ENCODE measurements around the gene XRCC2.

The XRCC2 gene

GRCh38 chr7:152608208-152608607 lies 67.7 kb downstream of the XRCC2 start:
- FAIRE-seq, result no peak

- no peak for FAIRE-seq
Observed at GRCh38 chr7:152607007-152607406, 68.9 kb downstream of the XRCC2 start.

- FAIRE-seq, result no peak
Observed at GRCh38 chr7:152602962-152603361, 73.0 kb downstream of the XRCC2 start.

- no peak for FAIRE-seq
Observed at GRCh38 chr7:152601305-152601798, 74.6 kb downstream of the XRCC2 start.

GRCh38 chr7:152600266-152600665 lies 75.7 kb downstream of the XRCC2 start:
- FAIRE-seq, result no peak

GRCh38 chr7:152597507-152597906 lies 78.4 kb downstream of the XRCC2 start:
- FAIRE-seq, result no peak

- FAIRE-seq, result no peak
Observed at GRCh38 chr7:152596824-152597223, 79.1 kb downstream of the XRCC2 start.

Data from colon (tissue), 2 donors.